ENCODE data around the gene SLC16A9.

Gene SLC16A9

GRCh38 chr10:59657724-59658123 is 51.9 kb downstream of the SLC16A9 start:
- no peaks in the 10 kb centered on the region for H3K4me1 ChIP-seq (ENCODE audit: control insufficient read depth, insufficient read depth, low read depth, low read length)
- H3K9ac ChIP-seq (ENCODE audit: low read length): no peak overlapping the region
- no peak overlapping the region for H2BK120ac ChIP-seq (ENCODE audit: low read depth, low read length)
- H2BK5ac ChIP-seq (ENCODE audit: low read depth, low read length, poor library complexity, severe bottlenecking): no peak overlapping the region
- no peaks in the 10 kb centered on the region for H3K36me3 ChIP-seq (ENCODE audit: control insufficient read depth in 1 of 2, insufficient read depth in 2 of 2, low read depth in 1 of 2, low read length in 2 of 2)
- H3K18ac ChIP-seq (ENCODE audit: low read depth in 1 of 2, low read length in 2 of 2): no peak overlapping the region
- no peak for DNase-seq
- H3K79me1 ChIP-seq (replicated peaks; ENCODE audit: low read length, poor library complexity, severe bottlenecking): no peaks in the 10 kb centered on the region
- H3K4me2 ChIP-seq (ENCODE audit: low read length, poor library complexity, severe bottlenecking): no peak overlapping the region
- no peak overlapping the region for H3K14ac ChIP-seq (ENCODE audit: low read length in 2 of 2)
- no peak overlapping the region for H3K23ac ChIP-seq (ENCODE audit: low read length in 2 of 2)
- no peak overlapping the region for H2BK12ac ChIP-seq (ENCODE audit: low read length in 2 of 2)
- H3K27me3 ChIP-seq (ENCODE audit: control insufficient read depth in 1 of 2, insufficient read depth in 1 of 2, low read length in 2 of 2): no peaks in the 10 kb centered on the region
- H2AFZ ChIP-seq (ENCODE audit: low read depth, low read length): no peak overlapping the region
- H4K8ac ChIP-seq (ENCODE audit: low read length): no peak overlapping the region
- H3K4ac ChIP-seq (ENCODE audit: low read depth in 1 of 2, low read length in 2 of 2): no peak overlapping the region
- no peaks in the 10 kb centered on the region for H3K9me3 ChIP-seq (ENCODE audit: control insufficient read depth, low read length)
- H2BK15ac ChIP-seq (ENCODE audit: low read depth, poor library complexity, severe bottlenecking): no peak overlapping the region
- no peak overlapping the region for H4K91ac ChIP-seq (ENCODE audit: low read length)
- no peak overlapping the region for H3K4me3 ChIP-seq (ENCODE audit: insufficient read depth in 1 of 2, low read depth in 1 of 2, low read length in 2 of 2)
- WGBS: 85% methylated on average over 1 of the region's 1 CpG
- H2AK5ac ChIP-seq (ENCODE audit: low read length, severe bottlenecking): no peak overlapping the region
- no peak overlapping the region for H3K27ac ChIP-seq (ENCODE audit: low read length, poor library complexity, severe bottlenecking)

DNA sequence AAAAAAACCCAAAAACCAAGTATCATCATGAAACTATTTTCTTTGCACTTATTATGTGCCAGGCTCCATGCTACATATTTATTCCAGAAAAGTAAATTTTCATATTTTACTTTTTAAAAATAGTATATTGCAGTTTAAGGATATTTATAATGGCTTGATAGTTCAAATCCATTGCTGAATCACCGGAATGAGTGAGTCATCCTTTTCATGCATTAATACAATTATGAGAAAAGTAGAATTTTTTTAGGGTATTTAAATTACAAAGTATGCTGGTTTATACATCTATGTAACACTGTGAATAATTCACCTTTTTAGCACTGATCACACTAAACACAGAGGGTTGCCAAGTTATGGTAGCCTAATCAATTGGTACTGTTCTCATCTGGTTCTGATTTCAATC is 54.3 kb downstream of the SLC16A9 start:
- no peaks in the 10 kb centered on the region for H3K27me3 ChIP-seq (ENCODE audit: control insufficient read depth in 1 of 2, insufficient read depth in 1 of 2, low read length in 2 of 2)
- H3K9me3 ChIP-seq (ENCODE audit: control insufficient read depth, low read length): no peaks in the 10 kb centered on the region
- no peak overlapping the region for H3K18ac ChIP-seq (ENCODE audit: low read depth in 1 of 2, low read length in 2 of 2)
- no peaks in the 10 kb centered on the region for H3K4me1 ChIP-seq (ENCODE audit: control insufficient read depth, insufficient read depth, low read depth, low read length)
- DNase-seq: no peak
- no peak overlapping the region for H2BK5ac ChIP-seq (ENCODE audit: low read depth, low read length, poor library complexity, severe bottlenecking)
- H3K14ac ChIP-seq (ENCODE audit: low read length in 2 of 2): no peak overlapping the region
- no peak overlapping the region for H3K9ac ChIP-seq (ENCODE audit: low read length)
- no peak overlapping the region for H2BK12ac ChIP-seq (ENCODE audit: low read length in 2 of 2)
- H3K36me3 ChIP-seq (ENCODE audit: control insufficient read depth in 1 of 2, insufficient read depth in 2 of 2, low read depth in 1 of 2, low read length in 2 of 2): no peaks in the 10 kb centered on the region
- H4K91ac ChIP-seq (ENCODE audit: low read length): no peak overlapping the region
- no peak overlapping the region for H3K27ac ChIP-seq (ENCODE audit: low read length, poor library complexity, severe bottlenecking)
- no peak overlapping the region for H3K4me3 ChIP-seq (ENCODE audit: insufficient read depth in 1 of 2, low read depth in 1 of 2, low read length in 2 of 2)
- H3K4ac ChIP-seq (ENCODE audit: low read depth in 1 of 2, low read length in 2 of 2): no peak overlapping the region
- no peak overlapping the region for H2AK5ac ChIP-seq (ENCODE audit: low read length, severe bottlenecking)
- no peaks in the 10 kb centered on the region for H3K79me1 ChIP-seq (replicated peaks; ENCODE audit: low read length, poor library complexity, severe bottlenecking)
- H4K8ac ChIP-seq (ENCODE audit: low read length): no peak overlapping the region
- WGBS: no CpG with 5 or more reads among the region's 1 CpG
- H2AFZ ChIP-seq (ENCODE audit: low read depth, low read length): no peak overlapping the region
- no peak overlapping the region for H2BK15ac ChIP-seq (ENCODE audit: low read depth, poor library complexity, severe bottlenecking)
- H3K23ac ChIP-seq (ENCODE audit: low read length in 2 of 2): no peak overlapping the region
- H3K4me2 ChIP-seq (ENCODE audit: low read length, poor library complexity, severe bottlenecking): no peak overlapping the region
- no peak overlapping the region for H2BK120ac ChIP-seq (ENCODE audit: low read depth, low read length)

DNA sequence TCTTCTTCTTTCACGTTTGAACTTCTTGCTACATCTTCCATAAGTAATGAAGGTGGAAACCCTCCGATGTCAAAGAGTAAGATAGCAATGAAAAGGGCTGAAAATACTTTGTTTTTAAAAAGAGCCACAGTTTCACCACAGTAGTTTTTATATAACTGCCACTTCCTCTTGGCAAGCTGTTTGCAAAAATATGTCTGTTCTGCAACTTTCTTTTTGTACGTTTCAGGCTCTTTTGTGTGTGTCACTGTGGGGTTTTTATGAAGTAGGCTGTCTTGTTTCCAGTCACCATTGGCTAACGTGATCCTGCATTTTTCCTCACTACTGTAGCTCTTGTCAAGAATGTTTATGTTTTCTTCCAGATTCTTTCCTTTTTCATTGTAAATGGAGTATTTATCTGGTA is 55.6 kb downstream of the SLC16A9 start:
- no peaks in the 10 kb centered on the region for H3K9me3 ChIP-seq (ENCODE audit: control insufficient read depth, low read length)
- no peak overlapping the region for H2BK5ac ChIP-seq (ENCODE audit: low read depth, low read length, poor library complexity, severe bottlenecking)
- no peak for DNase-seq
- no peak overlapping the region for H3K23ac ChIP-seq (ENCODE audit: low read length in 2 of 2)
- H2BK12ac ChIP-seq (ENCODE audit: low read length in 2 of 2): no peak overlapping the region
- H2AK5ac ChIP-seq (ENCODE audit: low read length, severe bottlenecking): no peak overlapping the region
- H3K36me3 ChIP-seq (ENCODE audit: control insufficient read depth in 1 of 2, insufficient read depth in 2 of 2, low read depth in 1 of 2, low read length in 2 of 2): no peaks in the 10 kb centered on the region
- no peak overlapping the region for H2AFZ ChIP-seq (ENCODE audit: low read depth, low read length)
- H2BK120ac ChIP-seq (ENCODE audit: low read depth, low read length): no peak overlapping the region
- H3K4me2 ChIP-seq (ENCODE audit: low read length, poor library complexity, severe bottlenecking): no peak overlapping the region
- H2BK15ac ChIP-seq (ENCODE audit: low read depth, poor library complexity, severe bottlenecking): no peak overlapping the region
- no peak overlapping the region for H3K4me3 ChIP-seq (ENCODE audit: insufficient read depth in 1 of 2, low read depth in 1 of 2, low read length in 2 of 2)
- WGBS: 33% methylated on average over 1 of the region's 4 CpGs
- no peak overlapping the region for H3K14ac ChIP-seq (ENCODE audit: low read length in 2 of 2)
- H4K8ac ChIP-seq (ENCODE audit: low read length): no peak overlapping the region
- H4K91ac ChIP-seq (ENCODE audit: low read length): no peak overlapping the region
- no peaks in the 10 kb centered on the region for H3K27me3 ChIP-seq (ENCODE audit: control insufficient read depth in 1 of 2, insufficient read depth in 1 of 2, low read length in 2 of 2)
- H3K79me1 ChIP-seq (replicated peaks; ENCODE audit: low read length, poor library complexity, severe bottlenecking): no peaks in the 10 kb centered on the region
- H3K4ac ChIP-seq (ENCODE audit: low read depth in 1 of 2, low read length in 2 of 2): no peak overlapping the region
- H3K4me1 ChIP-seq (ENCODE audit: control insufficient read depth, insufficient read depth, low read depth, low read length): no peaks in the 10 kb centered on the region
- no peak overlapping the region for H3K27ac ChIP-seq (ENCODE audit: low read length, poor library complexity, severe bottlenecking)
- no peak overlapping the region for H3K9ac ChIP-seq (ENCODE audit: low read length)
- no peak overlapping the region for H3K18ac ChIP-seq (ENCODE audit: low read depth in 1 of 2, low read length in 2 of 2)

DNA sequence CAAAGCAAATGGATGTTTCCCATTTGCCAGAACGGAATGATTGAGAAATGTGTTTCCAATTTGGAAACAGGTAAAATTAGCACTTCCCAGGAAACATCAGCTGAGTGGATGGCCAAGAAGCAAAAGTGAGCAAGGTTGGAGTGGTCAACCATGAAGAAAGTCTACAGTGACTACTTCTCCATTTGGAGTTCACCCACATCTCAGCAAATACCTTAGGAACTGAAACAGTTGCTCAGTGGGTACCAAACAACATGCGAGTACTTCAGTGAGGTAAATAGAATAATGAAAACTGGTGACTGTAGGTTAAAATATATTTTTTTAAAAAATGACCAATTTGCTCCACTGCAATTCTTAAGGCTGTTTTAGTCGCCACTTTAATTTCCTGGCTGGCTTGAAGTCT is 57.7 kb downstream of the SLC16A9 start:
- no peak overlapping the region for H3K4ac ChIP-seq (ENCODE audit: low read depth in 1 of 2, low read length in 2 of 2)
- no peak overlapping the region for H2BK12ac ChIP-seq (ENCODE audit: low read length in 2 of 2)
- H2AFZ ChIP-seq (ENCODE audit: low read depth, low read length): no peak overlapping the region
- 86% methylated on average over 2 of the region's 3 CpGs for WGBS
- H3K9ac ChIP-seq (ENCODE audit: low read length): no peak overlapping the region
- H3K23ac ChIP-seq (ENCODE audit: low read length in 2 of 2): no peak overlapping the region
- no peaks in the 10 kb centered on the region for H3K4me1 ChIP-seq (ENCODE audit: control insufficient read depth, insufficient read depth, low read depth, low read length)
- no peak overlapping the region for H3K4me3 ChIP-seq (ENCODE audit: insufficient read depth in 1 of 2, low read depth in 1 of 2, low read length in 2 of 2)
- H3K4me2 ChIP-seq (ENCODE audit: low read length, poor library complexity, severe bottlenecking): no peak overlapping the region
- no peak overlapping the region for H3K27ac ChIP-seq (ENCODE audit: low read length, poor library complexity, severe bottlenecking)
- no peaks in the 10 kb centered on the region for H3K36me3 ChIP-seq (ENCODE audit: control insufficient read depth in 1 of 2, insufficient read depth in 2 of 2, low read depth in 1 of 2, low read length in 2 of 2)
- no peak overlapping the region for H2AK5ac ChIP-seq (ENCODE audit: low read length, severe bottlenecking)
- no peaks in the 10 kb centered on the region for H3K79me1 ChIP-seq (replicated peaks; ENCODE audit: low read length, poor library complexity, severe bottlenecking)
- no peak overlapping the region for H3K18ac ChIP-seq (ENCODE audit: low read depth in 1 of 2, low read length in 2 of 2)
- no peak overlapping the region for H3K14ac ChIP-seq (ENCODE audit: low read length in 2 of 2)
- DNase-seq: no peak
- no peaks in the 10 kb centered on the region for H3K27me3 ChIP-seq (ENCODE audit: control insufficient read depth in 1 of 2, insufficient read depth in 1 of 2, low read length in 2 of 2)
- no peak overlapping the region for H2BK15ac ChIP-seq (ENCODE audit: low read depth, poor library complexity, severe bottlenecking)
- no peak overlapping the region for H4K91ac ChIP-seq (ENCODE audit: low read length)
- H4K8ac ChIP-seq (ENCODE audit: low read length): no peak overlapping the region
- no peak overlapping the region for H2BK120ac ChIP-seq (ENCODE audit: low read depth, low read length)
- H3K9me3 ChIP-seq (ENCODE audit: control insufficient read depth, low read length): no peaks in the 10 kb centered on the region
- H2BK5ac ChIP-seq (ENCODE audit: low read depth, low read length, poor library complexity, severe bottlenecking): no peak overlapping the region

All from mesenchymal stem cell (in vitro differentiated cells and primary cell).